Lung microvascular endothelial cell (primary cell): Measurements from ENCODE around the gene MAN2B2. TPM values are rescaled to one million over a fixed set of nuclear protein-coding genes. Genes with fewer than 3 reads are reported as not detected.

Experiments
- DNase-seq, 2 donors: peaks; one replicate each; pipeline versions ENCODE4 v3.0.0 to v3.0.0-alpha.2; 2010; ENCODE audit warnings: low read depth in 2 of 2
- total RNA-seq: library from RNA; depleted of rRNA; stranded (reverse); fragments of >200 nt; gene quantifications from 2 replicates; pipeline ENCODE4 v1.2.1, GENCODE V29; 2014

MAN2B2 gene
- total RNA-seq, 1 donor from 2014 or later, result 8.9 TPM

GRCh38 chr4:6592804-6593563 lies 18.0 kb downstream of the MAN2B2 start:
- DNase-seq, result no peak

DNA sequence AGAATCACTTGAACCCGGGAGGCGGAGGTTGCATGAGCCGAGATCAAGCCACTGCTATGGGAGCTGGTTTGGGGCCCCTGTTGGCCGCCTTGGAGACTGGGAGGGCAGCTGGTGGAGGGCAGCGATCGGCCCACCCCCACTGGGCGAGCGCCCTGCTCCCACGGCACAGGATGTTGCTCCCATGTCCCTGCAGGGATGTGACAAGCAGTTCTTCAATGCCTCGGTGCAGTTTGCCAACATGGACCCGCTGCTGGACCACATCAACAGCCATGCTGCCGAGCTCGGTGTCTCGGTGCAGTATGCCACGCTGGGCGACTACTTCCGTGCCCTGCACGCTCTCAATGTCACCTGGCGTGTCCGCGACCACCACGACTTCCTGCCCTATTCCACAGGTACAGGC lies 19.4 kb downstream of the MAN2B2 start:
- DNase-seq, result no peak

DNA sequence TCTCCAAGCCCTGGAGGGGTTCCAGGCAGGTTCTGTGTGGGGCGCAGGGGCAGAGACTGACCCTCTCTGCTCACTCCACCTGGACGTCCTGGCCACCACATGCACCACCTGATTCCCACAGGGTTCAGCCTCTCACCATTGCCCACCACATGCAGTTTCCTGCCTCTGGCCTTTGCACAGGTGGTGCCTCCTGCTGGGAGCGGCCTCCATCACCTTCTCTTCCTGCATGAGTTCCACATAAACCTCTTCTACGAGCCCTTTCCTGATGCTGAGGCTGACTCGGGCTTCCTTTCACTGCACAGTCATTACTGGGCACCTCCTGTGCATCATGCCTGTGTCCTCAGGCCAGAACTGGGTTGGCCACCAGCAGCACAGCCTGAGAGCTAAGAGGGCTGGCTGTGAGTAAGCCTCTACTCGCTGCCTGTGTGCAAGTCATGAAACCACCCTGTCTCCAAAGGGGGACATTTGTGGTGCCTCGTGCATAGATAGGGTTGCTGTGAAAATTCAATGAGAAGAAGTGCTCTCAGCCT lies 19.9 kb downstream of the MAN2B2 start:
- DNase-seq, result no peak

- no peak for DNase-seq
These were observed 21.0 kb downstream of the MAN2B2 start for GRCh38 chr4:6595897-6596537.

DNA sequence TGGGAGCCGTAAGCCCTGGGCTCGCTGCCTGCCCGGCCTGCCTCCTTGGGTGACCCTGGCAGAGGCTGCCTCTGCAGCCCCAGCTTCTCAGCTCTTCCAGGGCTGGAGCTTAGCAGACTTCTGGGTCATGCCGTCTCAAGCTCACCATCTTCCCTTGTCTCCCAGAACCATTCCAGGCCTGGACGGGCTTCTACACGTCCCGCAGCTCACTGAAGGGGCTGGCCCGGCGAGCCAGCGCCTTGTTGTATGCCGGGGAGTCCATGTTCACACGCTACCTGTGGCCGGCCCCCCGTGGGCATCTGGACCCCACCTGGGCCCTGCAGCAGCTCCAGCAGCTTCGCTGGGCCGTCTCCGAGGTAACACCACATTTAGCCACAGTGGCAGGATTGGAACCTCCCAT lies 22.0 kb downstream of the MAN2B2 start:
- no peak for DNase-seq

GRCh38 chr4:6598127-6598526 lies 23.1 kb downstream of the MAN2B2 start:
- DNase-seq, result no peak

DNA sequence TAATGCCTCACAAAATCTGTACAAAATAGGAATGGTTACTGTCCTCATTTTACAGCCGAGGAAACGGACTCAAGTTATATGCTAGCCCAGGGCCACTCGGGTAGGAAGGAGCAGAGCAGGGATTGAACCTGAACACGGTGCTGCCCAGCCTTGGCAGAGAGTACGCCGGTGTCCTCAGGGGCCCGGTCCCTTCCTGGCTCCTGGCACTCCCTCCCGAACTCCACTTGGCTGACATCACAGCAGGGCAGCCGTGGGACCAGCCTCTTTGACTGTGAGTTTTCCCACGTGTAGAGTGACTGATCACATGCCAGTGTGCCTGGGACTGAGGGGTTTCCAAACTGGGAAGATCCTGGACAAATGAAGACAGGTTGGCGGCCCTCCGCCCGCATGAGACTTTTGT lies 23.7 kb downstream of the MAN2B2 start:
- DNase-seq, result no peak

DNA sequence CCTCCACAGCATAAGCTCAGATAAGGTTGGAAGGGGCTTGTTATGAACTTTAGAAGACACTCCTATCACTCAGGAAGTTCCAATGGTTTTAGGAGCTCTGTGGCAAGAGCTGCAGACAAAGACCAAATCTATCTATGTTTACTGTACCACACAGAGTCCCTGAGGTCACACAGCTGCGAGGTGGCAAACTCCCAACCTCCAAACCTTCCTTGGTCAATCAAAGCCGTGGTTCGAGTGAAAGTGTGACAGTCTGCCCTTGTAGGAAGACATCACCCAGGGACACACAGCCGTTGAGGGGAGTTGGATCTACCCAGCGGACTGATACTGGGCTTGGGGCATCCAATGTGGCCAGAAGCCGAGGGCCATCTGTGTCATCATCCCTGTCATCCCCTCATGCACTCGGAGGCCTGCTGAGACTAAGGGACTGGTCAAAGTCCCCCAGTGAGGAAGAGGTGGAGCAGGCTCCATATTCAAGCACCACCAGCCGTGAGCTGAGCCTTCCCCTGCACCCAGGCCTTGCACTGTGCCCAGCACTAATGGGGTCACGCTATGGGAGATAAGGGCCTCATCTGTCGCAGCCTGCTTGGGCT lies 26.8 kb downstream of the MAN2B2 start:
- DNase-seq, result no peak

- DNase-seq, result no peak
These were observed 27.3 kb downstream of the MAN2B2 start for GRCh38 chr4:6602289-6602688.

- DNase-seq, result no peak
These were observed 28.1 kb downstream of the MAN2B2 start for GRCh38 chr4:6603128-6603527.

DNA sequence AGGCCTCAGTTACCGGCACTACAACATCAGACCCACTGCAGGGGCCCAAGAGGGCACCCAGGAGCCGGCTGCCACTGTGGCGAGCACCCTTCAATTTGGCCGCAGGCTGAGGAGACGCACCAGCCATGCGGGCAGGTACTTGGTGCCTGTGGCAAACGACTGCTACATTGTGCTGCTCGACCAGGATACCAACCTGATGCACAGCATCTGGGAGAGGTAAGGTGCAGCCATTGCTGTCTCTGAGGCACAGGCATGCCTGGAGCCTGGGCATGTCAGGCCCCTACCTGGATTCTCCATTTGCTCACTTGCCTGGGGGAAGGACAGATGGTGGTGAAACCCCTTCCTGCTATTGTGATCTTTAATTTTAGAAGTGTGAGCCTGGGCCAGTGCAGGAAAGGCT lies 30.1 kb downstream of the MAN2B2 start:
- no peak for DNase-seq

GRCh38 chr4:6605605-6606004 lies 30.6 kb downstream of the MAN2B2 start:
- DNase-seq, result no peak

GRCh38 chr4:6606465-6607235 lies 31.7 kb downstream of the MAN2B2 start:
- DNase-seq, result no peak

- DNase-seq, result no peak
These were observed 32.5 kb downstream of the MAN2B2 start for GRCh38 chr4:6607368-6608055.

DNA sequence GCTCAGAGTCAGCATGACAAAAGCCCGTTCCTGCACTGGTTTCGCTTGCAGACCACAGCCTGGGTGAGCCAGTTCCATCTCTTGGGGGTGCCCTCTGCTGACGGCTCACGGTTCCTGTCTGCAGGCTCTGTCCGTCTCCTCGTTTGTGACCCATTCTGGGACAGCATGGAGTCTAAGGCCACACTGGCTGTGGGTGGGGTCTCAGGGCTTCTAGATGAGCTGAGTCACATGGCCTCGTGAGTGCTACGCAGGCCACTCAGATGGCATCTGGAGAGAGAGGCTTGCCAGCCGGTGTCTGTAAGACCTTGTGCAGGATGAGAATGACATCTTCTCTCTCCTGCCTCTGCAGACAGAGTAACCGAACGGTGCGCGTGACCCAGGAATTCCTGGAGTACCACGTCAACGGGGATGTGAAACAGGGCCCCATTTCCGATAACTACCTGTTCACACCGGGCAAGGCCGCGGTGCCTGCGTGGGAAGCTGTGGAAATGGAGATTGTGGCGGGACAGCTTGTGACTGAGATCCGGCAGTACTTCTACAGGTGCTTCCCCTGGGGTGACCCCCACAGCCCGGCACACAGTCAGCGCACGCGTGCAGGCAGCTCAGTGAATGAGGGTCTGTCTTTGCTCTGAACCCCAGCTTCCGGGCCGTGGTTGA lies 33.9 kb downstream of the MAN2B2 start:
- DNase-seq, result no peak

GRCh38 chr4:6609415-6610079 lies 34.6 kb downstream of the MAN2B2 start:
- no peak for DNase-seq

DNA sequence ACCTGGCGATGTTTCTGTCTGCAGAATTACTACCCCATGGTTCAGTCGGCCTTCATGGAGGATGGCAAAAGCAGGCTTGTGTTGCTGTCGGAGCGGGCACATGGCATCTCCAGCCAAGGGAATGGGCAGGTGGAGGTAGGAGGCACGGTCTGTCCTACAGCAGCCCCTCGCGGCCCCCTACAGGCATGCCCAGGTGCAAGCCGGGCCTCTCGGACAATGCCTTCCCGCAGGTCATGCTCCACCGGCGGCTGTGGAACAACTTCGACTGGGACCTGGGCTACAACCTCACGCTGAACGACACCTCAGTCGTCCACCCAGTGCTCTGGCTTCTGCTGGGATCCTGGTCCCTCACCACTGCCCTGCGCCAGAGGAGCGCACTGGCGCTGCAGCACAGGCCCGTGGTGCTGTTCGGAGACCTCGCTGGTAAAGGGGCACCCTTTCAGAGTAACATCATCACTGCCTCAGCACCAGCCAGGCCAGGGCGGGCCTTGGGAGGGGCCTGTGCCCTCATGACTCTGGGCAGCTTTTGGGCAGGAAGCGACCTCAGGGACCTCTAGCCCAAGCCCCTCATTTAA lies 36.0 kb downstream of the MAN2B2 start:
- DNase-seq, result no peak

DNA sequence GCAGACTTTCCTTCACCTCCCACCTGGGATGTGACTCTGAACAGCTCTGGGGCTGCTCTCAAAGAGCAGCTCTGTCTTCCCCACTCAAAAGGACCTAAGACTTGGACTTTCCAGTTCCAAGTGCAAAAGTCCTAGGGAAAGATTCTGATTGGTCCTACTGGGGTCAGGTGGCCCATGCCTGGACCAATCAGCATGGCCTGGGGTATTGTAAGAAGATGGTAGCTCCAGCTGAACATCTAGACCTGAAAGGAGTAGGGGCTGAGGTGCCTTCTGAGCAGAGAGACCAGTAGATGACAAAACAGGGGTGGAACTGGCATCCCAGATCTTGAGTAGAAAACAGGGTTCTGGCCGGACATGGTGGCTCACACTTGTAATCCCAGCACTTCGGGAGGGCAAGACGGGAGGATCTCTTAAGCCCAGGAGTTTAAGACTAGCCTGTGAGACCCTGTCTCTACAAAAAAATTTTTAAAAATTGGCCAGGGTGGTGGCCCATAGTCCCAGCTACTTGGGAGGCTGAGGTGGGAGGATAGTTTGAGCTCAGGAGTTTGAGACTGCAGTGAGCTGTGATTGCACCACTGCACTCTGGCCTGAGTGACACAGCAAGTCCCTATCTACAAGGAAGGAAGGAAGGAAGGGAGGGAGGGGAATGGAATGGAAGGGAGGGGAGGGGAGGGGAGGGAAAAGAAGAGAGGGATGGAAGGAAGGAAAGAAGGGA lies 38.1 kb downstream of the MAN2B2 start:
- DNase-seq, result no peak
